ENCODE measurements around the gene CFAP61. TPM values are rescaled to one million over a fixed set of nuclear protein-coding genes. Genes with fewer than 3 reads are reported as not detected.
A peak's percentile ranks its signal among the peaks of the same experiment; 100 is the strongest.

CFAP61 gene
- total RNA-seq, 4 donors from 2014 or later, result 0.38 TPM; not detected in 3

DNA sequence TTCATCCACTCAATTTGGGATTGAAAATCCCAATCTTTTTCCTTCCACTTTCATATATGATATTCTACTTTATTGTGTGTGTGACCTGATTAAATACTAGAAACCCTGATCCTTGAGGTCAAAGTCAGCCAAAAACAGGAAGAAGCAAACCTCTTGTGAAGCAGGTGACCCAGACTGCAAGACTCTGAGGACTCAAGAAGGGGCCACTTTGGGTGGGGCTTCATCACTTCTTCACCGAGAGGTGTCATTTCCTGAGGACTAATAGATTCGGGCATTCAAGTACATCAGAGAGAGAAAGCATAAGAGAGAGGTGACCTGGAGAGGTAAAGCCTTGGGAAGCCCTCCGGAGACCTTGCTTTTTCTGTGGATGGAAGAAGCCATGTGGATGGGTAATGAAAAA lies 129.0 kb downstream of the CFAP61 start:
- WGBS, 2 donors, result 65 to 86% methylated on average over 3 of the region's 3 CpGs
- Histone ChIP-seq H3K4me1 (no peaks in the 10 kb centered on the region), H3K9me3 (no peaks in the 10 kb centered on the region), H3K27me3 (no peaks in the 10 kb centered on the region), H3K27ac (no peak overlapping the region), H3K4me3 (no peak overlapping the region), H3K36me3 (no peaks in the 10 kb centered on the region)
- DNase-seq, result no peak
- intact Hi-C loops (cut with DNase I), result no loop called here
- TF ChIP-seq, protein P1, sequence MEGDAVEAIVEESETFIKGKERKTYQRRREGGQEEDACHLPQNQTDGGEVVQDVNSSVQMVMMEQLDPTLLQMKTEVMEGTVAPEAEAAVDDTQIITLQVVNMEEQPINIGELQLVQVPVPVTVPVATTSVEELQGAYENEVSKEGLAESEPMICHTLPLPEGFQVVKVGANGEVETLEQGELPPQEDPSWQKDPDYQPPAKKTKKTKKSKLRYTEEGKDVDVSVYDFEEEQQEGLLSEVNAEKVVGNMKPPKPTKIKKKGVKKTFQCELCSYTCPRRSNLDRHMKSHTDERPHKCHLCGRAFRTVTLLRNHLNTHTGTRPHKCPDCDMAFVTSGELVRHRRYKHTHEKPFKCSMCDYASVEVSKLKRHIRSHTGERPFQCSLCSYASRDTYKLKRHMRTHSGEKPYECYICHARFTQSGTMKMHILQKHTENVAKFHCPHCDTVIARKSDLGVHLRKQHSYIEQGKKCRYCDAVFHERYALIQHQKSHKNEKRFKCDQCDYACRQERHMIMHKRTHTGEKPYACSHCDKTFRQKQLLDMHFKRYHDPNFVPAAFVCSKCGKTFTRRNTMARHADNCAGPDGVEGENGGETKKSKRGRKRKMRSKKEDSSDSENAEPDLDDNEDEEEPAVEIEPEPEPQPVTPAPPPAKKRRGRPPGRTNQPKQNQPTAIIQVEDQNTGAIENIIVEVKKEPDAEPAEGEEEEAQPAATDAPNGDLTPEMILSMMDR (IDR thresholded peaks at IDR 0.05), result no peak
- no peak for TF ChIP-seq POLR2A (IDR thresholded peaks at IDR 0.05)

DNA sequence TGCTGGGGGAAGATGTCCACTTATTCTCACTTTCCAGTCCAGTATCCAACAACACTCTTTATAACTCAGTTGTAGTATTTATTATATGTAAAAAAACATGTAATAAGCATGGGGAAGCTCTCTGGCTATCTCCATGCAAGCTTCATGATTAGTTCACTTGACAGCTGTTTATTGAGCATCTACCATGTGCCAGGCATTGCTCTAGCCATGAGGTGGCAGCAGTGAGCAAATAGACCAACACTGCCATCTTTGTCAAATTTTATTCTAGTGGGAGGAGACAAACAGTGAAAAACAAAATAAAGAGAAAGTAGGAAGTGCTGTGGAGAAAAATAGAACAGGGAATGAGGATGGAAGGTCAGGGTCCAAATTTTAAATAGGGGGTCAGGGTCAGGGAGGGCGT lies 131.8 kb downstream of the CFAP61 start:
- no peak for TF ChIP-seq POLR2A (IDR thresholded peaks at IDR 0.05)
- TF ChIP-seq, protein P1 (IDR thresholded peaks at IDR 0.05), result peak in 1 of 6 experiments; percentile 30
- Histone ChIP-seq H3K27me3 (no peaks in the 10 kb centered on the region), H3K9me3 (no peaks in the 10 kb centered on the region), H3K4me1 (no peaks in the 10 kb centered on the region), H3K4me3 (no peak overlapping the region), H3K27ac (no peak overlapping the region), H3K36me3 (no peaks in the 10 kb centered on the region)
- WGBS, 2 donors, result 46 to 52% methylated on average over 1 of the region's 1 CpG
- DNase-seq, result no peak
- intact Hi-C loops (cut with DNase I), result no loop called here

DNA sequence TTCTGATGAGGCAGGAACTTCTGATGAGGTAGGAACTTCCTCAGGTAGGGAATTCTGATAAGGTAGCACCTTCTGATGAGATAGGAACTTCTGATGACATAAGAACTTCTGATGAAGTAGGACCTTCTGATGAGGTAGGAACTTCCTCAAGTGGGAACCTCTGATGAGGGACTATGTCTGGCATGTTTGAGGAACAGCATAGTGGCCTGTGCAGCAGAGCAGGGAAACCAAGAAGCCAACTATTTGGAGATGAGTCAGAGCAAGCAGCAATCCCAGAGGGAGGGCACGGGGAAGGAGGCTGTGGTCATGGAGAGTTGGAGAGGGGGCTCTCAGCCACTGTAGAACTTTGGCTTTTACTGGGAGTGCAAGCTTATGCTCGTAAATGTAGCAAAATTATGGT lies 132.4 kb downstream of the CFAP61 start:
- Histone ChIP-seq H3K36me3 (no peaks in the 10 kb centered on the region), H3K27me3 (no peaks in the 10 kb centered on the region), H3K27ac (no peak overlapping the region), H3K4me3 (no peak overlapping the region), H3K4me1 (no peaks in the 10 kb centered on the region), H3K9me3 (no peaks in the 10 kb centered on the region)
- intact Hi-C loops (cut with DNase I), result no loop called here
- DNase-seq, result no peak
- TF ChIP-seq, protein P1 (IDR thresholded peaks at IDR 0.05), result no peak
- no peak for TF ChIP-seq POLR2A (IDR thresholded peaks at IDR 0.05)
- WGBS, 2 donors, result 69 to 70% methylated on average over 2 of the region's 2 CpGs

DNA sequence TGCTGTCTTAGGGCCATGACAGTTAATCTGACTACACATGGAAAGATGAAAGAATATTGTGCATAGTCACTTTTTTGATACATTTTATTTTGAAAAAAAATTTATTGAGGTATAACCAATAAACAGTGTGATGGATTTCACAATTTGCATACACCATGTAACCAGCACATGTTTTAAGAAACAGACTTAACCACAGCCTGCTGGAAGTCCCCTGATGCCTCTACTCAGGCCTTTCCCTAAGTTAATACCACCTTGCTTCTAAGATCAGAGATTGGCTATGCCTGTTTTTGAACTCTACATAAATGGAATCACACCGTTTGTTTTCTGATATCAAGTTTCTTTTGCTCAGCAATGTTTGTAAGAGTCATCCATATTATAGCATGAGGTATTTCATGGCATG lies 136.3 kb downstream of the CFAP61 start:
- no peak overlapping the region for H3K4me3 ChIP-seq
- TF ChIP-seq, protein P1 (IDR thresholded peaks at IDR 0.05), result no peak
- TF ChIP-seq POLR2A (IDR thresholded peaks at IDR 0.05), result no peak
- no peak overlapping the region for H3K27ac ChIP-seq
- intact Hi-C loops (cut with DNase I), result no loop called here
- WGBS, 2 donors, result 42 to 52% methylated on average over 1 of the region's 1 CpG
- no peaks in the 10 kb centered on the region for H3K36me3 ChIP-seq
- H3K4me1 ChIP-seq, result no peaks in the 10 kb centered on the region
- no peaks in the 10 kb centered on the region for H3K27me3 ChIP-seq
- DNase-seq, result no peak
- H3K9me3 ChIP-seq, result no peaks in the 10 kb centered on the region

DNA sequence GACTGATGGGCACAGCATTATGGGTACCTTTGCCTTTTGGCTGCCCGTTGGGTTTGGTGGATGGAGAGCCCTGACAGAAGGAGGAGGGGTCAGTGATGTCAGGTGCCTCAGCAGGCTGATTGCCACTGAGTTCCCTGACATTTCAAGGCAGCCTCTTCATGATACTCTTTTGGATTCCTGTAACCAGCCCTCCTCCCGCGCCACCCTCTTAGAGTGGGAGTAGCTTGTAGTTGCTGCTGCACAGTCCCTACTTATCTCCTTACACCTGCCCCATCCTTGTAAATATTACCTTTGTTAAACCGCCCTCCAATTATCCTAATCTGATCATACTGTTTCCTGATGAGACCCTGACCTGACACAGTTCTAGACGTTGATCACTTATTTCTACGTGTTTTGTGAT lies 140.0 kb downstream of the CFAP61 start:
- H3K4me3 ChIP-seq, result no peak overlapping the region
- 76 to 82% methylated on average over 5 of the region's 6 CpGs for WGBS, 2 donors
- no peaks in the 10 kb centered on the region for H3K27me3 ChIP-seq
- DNase-seq, result no peak
- TF ChIP-seq POLR2A (IDR thresholded peaks at IDR 0.05), result no peak
- TF ChIP-seq, protein P1 (IDR thresholded peaks at IDR 0.05), result no peak
- H3K4me1 ChIP-seq, result no peaks in the 10 kb centered on the region
- intact Hi-C loops (cut with DNase I), result no loop called here
- no peaks in the 10 kb centered on the region for H3K9me3 ChIP-seq
- H3K36me3 ChIP-seq, result no peaks in the 10 kb centered on the region
- no peak overlapping the region for H3K27ac ChIP-seq
